Gastrocnemius medialis (tissue), 4 donors: ENCODE results near the gene AP2B1. TPM values are rescaled to one million over a fixed set of nuclear protein-coding genes. Genes with fewer than 3 reads are reported as not detected.

ENCODE experiments used
- ATAC-seq, 2 donors: fragments of 150-250 bp; one replicate each; pipeline ENCODE4 v1.9.1; 2016
- DNase-seq, 2 donors: peaks; one replicate each; pipeline ENCODE4 v3.0.0-alpha.2; 2019
- H3K27ac ChIP-seq, 4 donors: fragments of 200-600 bp; sonication (generic); 1 replicate in 1 of 4; 2 replicates in 3 of 4; pipeline ENCODE4 v1.5.1; 2016 to 2018; ENCODE audit warnings: mild to moderate bottlenecking in 2 of 4, moderate library complexity in 1 of 4
- H3K27me3 ChIP-seq, 3 donors: fragments of 200-600 bp; sonication (generic) in 2 of 3; 1 replicate in 1 of 3; 2 replicates in 2 of 3; pipeline versions ENCODE4 v1.5.1 to v1.6.0; 2016 to 2019; ENCODE audit warnings: mild to moderate bottlenecking in 1 of 3, moderate library complexity in 1 of 3
- H3K36me3 ChIP-seq, 2 donors: fragments of 200-600 bp; sonication (generic) in 1 of 2; one replicate each; pipeline ENCODE4 v1.5.1; 2017 to 2018
- H3K4me1 ChIP-seq, 2 donors: fragments of 200-600 bp; sonication (generic) in 1 of 2; one replicate each; pipeline ENCODE4 v1.5.1; 2016 to 2017; ENCODE audit warnings: mild to moderate bottlenecking in 2 of 2
- H3K4me3 ChIP-seq, 4 donors: fragments of 200-600 bp; sonication (generic) in 3 of 4; 1 replicate in 1 of 4; 2 replicates in 3 of 4; pipeline ENCODE4 v1.5.1; 2016 to 2019; ENCODE audit warnings: mild to moderate bottlenecking in 2 of 4
- H3K9me3 ChIP-seq, 3 donors: fragments of 200-600 bp; sonication (generic) in 2 of 3; 1 replicate in 1 of 3; 2 replicates in 2 of 3; pipeline ENCODE4 v1.5.1; 2016 to 2019
- POLR2A ChIP-seq, 2 donors: fragments of 450-650 bp; IDR thresholded peaks; one replicate each; pipeline ENCODE4 v1.6.1; 2017; ENCODE audit warnings: antibody characterized with exemption in 2 of 2, mild to moderate bottlenecking in 2 of 2, moderate library complexity in 2 of 2
- in situ Hi-C, 4 donors: fragments of 200-750 bp; cut with MboI; loops; one replicate each; pipeline versions ENCODE4 v1.15.0 to v1.8.0; 2017; ENCODE audit warnings: low sequenced_read_pairs in 4 of 4
- intact Hi-C: fragments of 100-400 bp; cut with DNase I; formaldehyde crosslinking; loops from one replicate; pipeline ENCODE4 v1.15.1; 2023; ENCODE audit warnings: low total_unique reads
- total RNA-seq, 4 donors: library from RNA; depleted of rRNA; stranded (reverse); fragments of >200 nt; gene quantifications; one replicate each; pipeline versions ENCODE4 v1.1.0 to v1.2.3, GENCODE V29; 2016
- TF ChIP-seq, protein P1 (sequence below), 5 experiments: fragments of 450-650 bp in 3 of 5; fragments of 200-600 bp in 2 of 5; sonication (generic) in 2 of 5; IDR thresholded peaks in 4 of 5; conservative IDR thresholded peaks in 1 of 5; 1 replicate in 4 of 5; 2 replicates in 1 of 5; pipeline ENCODE4 v1.5.1; 2016 to 2019; ENCODE audit warnings: antibody characterized with exemption in 5 of 5, mild to moderate bottlenecking in 3 of 5, moderate library complexity in 3 of 5

Gene AP2B1
- total RNA-seq, 4 donors from 2014 or later: 31.3 to 48.7 (median 38.1) TPM

DNA sequence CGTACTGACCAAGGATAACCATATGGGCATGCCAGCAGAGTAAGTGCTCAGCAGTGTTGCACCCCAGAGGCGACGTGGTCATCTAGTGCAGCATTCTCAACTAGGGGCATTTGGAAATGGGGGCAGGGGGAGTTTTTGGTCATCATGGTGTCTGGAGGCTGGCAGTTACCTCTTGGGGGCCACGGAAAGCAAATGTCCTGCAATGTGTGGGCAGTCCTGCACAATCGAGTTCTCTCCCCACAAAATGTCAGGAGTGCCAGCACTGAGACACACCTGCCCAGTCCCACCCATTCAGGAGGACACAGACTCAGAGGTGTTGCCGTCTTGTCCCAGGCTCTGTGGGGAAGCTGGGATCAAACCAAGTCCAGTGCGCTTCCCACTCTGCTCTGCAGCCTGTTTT, 147.3 kb downstream of the AP2B1 start:
- no peaks in the 10 kb centered on the region for H3K36me3 ChIP-seq
- DNase-seq (no peak), ATAC-seq (no peak)
- no peaks in the 10 kb centered on the region for H3K27me3 ChIP-seq
- H3K4me1 ChIP-seq: peaks cover 8 to 17% of the 10 kb centered on the region in 2 donors
- in situ Hi-C loops (loop anchor here in 1 of 4 donors (25.0 kb wide), 1 partner anchor 572 kb away; no protein-coding TSS in a partner anchor), intact Hi-C loops (loop anchor here (5.0 kb wide), 2 partner anchors 37 to 757 kb away; no protein-coding TSS in a partner anchor)
- TF ChIP-seq POLR2A (IDR thresholded peaks at IDR 0.05): no peak
- TF ChIP-seq, protein P1, sequence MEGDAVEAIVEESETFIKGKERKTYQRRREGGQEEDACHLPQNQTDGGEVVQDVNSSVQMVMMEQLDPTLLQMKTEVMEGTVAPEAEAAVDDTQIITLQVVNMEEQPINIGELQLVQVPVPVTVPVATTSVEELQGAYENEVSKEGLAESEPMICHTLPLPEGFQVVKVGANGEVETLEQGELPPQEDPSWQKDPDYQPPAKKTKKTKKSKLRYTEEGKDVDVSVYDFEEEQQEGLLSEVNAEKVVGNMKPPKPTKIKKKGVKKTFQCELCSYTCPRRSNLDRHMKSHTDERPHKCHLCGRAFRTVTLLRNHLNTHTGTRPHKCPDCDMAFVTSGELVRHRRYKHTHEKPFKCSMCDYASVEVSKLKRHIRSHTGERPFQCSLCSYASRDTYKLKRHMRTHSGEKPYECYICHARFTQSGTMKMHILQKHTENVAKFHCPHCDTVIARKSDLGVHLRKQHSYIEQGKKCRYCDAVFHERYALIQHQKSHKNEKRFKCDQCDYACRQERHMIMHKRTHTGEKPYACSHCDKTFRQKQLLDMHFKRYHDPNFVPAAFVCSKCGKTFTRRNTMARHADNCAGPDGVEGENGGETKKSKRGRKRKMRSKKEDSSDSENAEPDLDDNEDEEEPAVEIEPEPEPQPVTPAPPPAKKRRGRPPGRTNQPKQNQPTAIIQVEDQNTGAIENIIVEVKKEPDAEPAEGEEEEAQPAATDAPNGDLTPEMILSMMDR (IDR thresholded peaks at IDR 0.05 in 4 of 5, conservative IDR thresholded peaks at IDR 0.05 in 1 of 5): no peak
- no peak overlapping the region for H3K4me3 ChIP-seq
- H3K27ac ChIP-seq: no peak overlapping the region
- no peaks in the 10 kb centered on the region for H3K9me3 ChIP-seq

DNA sequence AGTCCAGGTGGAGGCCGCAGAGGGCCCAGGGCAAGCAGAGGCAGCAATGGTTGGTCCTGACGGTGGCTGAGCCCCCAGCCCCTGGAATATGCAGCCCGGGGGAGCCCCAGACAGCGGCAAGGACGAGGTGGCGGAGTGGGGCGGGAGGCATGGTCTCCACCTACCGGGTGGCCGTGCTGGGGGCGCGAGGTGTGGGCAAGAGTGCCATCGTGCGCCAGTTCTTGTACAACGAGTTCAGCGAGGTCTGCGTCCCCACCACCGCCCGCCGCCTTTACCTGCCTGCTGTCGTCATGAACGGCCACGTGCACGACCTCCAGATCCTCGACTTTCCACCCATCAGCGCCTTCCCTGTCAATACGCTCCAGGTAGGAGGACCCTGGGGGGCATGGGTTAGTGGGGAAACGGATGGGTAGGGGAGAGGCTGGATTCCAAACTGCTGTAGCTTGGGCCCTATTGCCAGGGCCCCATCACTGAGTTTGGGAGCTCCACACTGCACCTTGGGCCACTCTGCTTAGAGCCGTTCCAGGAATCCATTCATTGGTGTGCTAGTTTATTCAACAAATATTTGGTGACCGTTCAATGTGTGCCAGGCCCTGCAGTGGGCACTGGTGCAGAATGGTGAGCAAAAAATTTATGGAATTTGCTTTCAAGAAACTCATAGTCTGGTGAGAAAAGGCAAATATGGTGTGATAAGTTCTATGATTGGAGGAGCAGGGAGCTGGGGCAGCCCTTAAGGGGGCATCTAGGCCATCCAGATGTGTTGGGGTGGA, 148.1 kb downstream of the AP2B1 start:
- Histone ChIP-seq H3K27me3 (no peaks in the 10 kb centered on the region), H3K4me3 (no peak overlapping the region), H3K27ac (no peak overlapping the region), H3K36me3 (no peaks in the 10 kb centered on the region), H3K4me1 (peaks cover 8 to 17% of the 10 kb centered on the region in 2 donors), H3K9me3 (no peaks in the 10 kb centered on the region)
- ATAC-seq (no peak), DNase-seq (no peak)
- intact Hi-C loops (no loop called here), in situ Hi-C loops (loop anchor here in 1 of 4 donors (25.0 kb wide), 1 partner anchor 573 kb away; no protein-coding TSS in a partner anchor)
- TF ChIP-seq POLR2A (IDR thresholded peaks at IDR 0.05): no peak
- TF ChIP-seq, protein P1 (IDR thresholded peaks at IDR 0.05 in 4 of 5, conservative IDR thresholded peaks at IDR 0.05 in 1 of 5): no peak

DNA sequence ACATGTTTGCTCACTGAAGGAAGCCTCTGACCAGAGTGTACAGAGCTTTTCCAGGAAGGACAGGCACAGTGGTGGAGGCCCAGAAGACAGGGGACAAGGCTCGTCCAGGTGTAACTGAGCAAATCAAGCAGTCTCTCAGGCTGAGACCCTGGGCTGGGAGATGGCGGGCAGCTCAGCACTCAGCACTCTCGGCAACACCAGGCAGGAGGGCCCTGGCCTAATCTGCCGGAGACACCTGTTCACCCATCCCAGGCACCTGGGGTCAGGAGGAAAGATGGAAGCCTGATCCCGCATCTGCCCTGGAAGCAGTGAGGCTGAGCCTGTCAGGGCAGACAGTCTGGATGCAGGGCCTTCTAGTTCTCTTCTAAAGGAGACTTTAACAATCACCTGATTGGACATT, 149.1 kb downstream of the AP2B1 start:
- intact Hi-C loops: no loop called here
- DNase-seq: no peak
- ATAC-seq: no peak
- Histone ChIP-seq H3K4me3 (no peak overlapping the region), H3K27ac (no peak overlapping the region), H3K27me3 (no peaks in the 10 kb centered on the region), H3K36me3 (no peaks in the 10 kb centered on the region), H3K9me3 (no peaks in the 10 kb centered on the region), H3K4me1 (peaks cover under 1 to 12% of the 10 kb centered on the region in 2 donors)
- TF ChIP-seq, protein P1 (IDR thresholded peaks at IDR 0.05 in 4 of 5, conservative IDR thresholded peaks at IDR 0.05 in 1 of 5): no peak
- no peak for TF ChIP-seq POLR2A (IDR thresholded peaks at IDR 0.05)
- in situ Hi-C loops: loop anchor here in 1 of 4 donors (25.0 kb wide), 1 partner anchor 574 kb away; no protein-coding TSS in a partner anchor

DNA sequence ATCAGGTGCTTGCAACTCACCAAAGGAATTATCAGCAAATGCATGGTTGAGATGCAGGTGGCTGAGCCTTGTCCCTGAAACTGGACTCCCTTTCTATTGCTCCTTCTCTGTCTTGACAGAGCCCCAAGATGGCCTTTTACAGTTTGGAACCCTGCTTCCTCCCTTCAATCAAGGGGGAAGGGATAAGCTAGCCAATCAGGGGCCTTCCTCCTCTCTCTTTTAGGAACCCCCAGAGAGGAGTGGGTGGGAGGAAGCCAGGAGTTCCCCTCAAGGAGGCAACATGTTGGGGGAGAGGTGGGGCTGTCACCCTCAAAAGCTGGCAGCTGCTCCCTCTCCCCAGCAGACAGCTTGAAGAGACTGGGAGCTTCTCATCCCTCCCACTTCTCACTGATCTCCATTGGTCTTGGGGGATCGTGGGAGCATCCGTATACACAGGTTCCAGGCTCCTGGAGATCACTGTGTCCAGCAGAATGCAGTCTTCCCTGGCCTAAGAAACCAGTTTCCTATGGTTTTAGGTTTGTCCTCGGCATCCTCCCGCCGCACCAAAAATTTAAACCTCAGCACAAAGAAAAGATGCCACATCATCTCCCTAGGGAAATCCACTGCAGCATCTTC, 151.5 kb downstream of the AP2B1 start:
- DNase-seq (no peak), ATAC-seq (no peak)
- peaks cover 0 to 4% (median 3%) of the 10 kb centered on the region in 3 donors for H3K27me3 ChIP-seq
- no peak overlapping the region for H3K27ac ChIP-seq
- H3K4me3 ChIP-seq: no peak overlapping the region
- H3K36me3 ChIP-seq: no peaks in the 10 kb centered on the region
- in situ Hi-C loops: loop anchor here in 1 of 4 donors (25.0 kb wide), 1 partner anchor 576 kb away; no protein-coding TSS in a partner anchor
- H3K9me3 ChIP-seq: no peaks in the 10 kb centered on the region
- TF ChIP-seq POLR2A (IDR thresholded peaks at IDR 0.05): no peak
- TF ChIP-seq, protein P1 (IDR thresholded peaks at IDR 0.05 in 4 of 5, conservative IDR thresholded peaks at IDR 0.05 in 1 of 5): no peak
- intact Hi-C loops: no loop called here
- peaks cover 0 to 5% of the 10 kb centered on the region in 2 donors for H3K4me1 ChIP-seq
